ENCODE measurements around the gene PELI3. TPM values are rescaled to one million over a fixed set of nuclear protein-coding genes. Genes with fewer than 3 reads are reported as not detected.

Gene PELI3
- total and polyA plus RNA-seq, 10 of the 15 experiments (the other 5 are each of a cell fraction or from before 2014, with no cell fraction given), result 0.14 to 1.5 (median 0.66) TPM

GRCh38 chr11:66418986-66419308, 47.8 kb upstream of the PELI3 start:
- BruUV-seq (replicated peaks), result no TSS peak
- no peak for TF ChIP-seq EZH2 (IDR thresholded peaks at IDR 0.05; ENCODE audit: borderline replicate concordance, control insufficient read depth, low read depth, low read length)
- TF ChIP-seq ZBTB33 (IDR thresholded peaks at IDR 0.05), result no peak
- no peak for TF ChIP-seq SREBF1 (IDR thresholded peaks at IDR 0.05; ENCODE audit: low read length)
- TF ChIP-seq RELB (IDR thresholded peaks at IDR 0.05; ENCODE audit: low read depth), result no peak
- no peak for TF ChIP-seq SRF (IDR thresholded peaks at IDR 0.05; ENCODE audit: low read depth in 2 of 2, low read length in 2 of 2)
- H3K27ac ChIP-seq (ENCODE audit: control insufficient read depth, insufficient read depth), result no peak overlapping the region
- ChIA-PET SMC1A (ENCODE audit: uncharacterized antibody, unreplicated experiment) (no interaction called here), POLR2A (interaction anchor here (0.5 kb wide), 1 partner anchor 72 kb away, joined by 3 read pairs; no protein-coding TSS in a partner anchor), RAD21 (ENCODE audit: unreplicated experiment) (interaction anchor here (1.0 to 1.7 kb wide), 3 partner anchors 20 to 259 kb away, joined by 3 to 10 read pairs (median 4); partner anchors contain the start of genes DPP3, MRPL11 and RBM4B), CTCF (interaction anchor here (1.5 kb wide), 1 partner anchor 10 kb away, joined by 14 read pairs; no protein-coding TSS in a partner anchor)
- peaks cover 3% of the 10 kb centered on the region; the same call in 1 of the 2 replicates for H3K4me1 ChIP-seq (ENCODE audit: control insufficient read depth, insufficient read depth, low read length)
- no peak overlapping the region for H3K4me3 ChIP-seq
- peaks cover 4% of the 10 kb centered on the region; the same call in 1 of the 2 replicates for H4K20me1 ChIP-seq (ENCODE audit: control insufficient read depth, insufficient read depth)
- in situ Hi-C loops (cut with MboI), result no loop called here
- no peaks in the 10 kb centered on the region for H3K79me2 ChIP-seq (ENCODE audit: control insufficient read depth, insufficient read depth, low read length)
- WGBS (ENCODE audit: insufficient coverage, insufficient replicate concordance, low lambda C conversion rate, missing lambda C conversion rate), result 83% methylated on average over 3 of the region's 3 CpGs
- H3K36me3 ChIP-seq (ENCODE audit: control insufficient read depth in 2 of 2, insufficient read depth in 2 of 2, low read length in 1 of 2), result no peaks in the 10 kb centered on the region
- no peak overlapping the region for H2AFZ ChIP-seq (ENCODE audit: control insufficient read depth, low read depth, low read length)
- DNase-seq (ENCODE audit: low read depth, low spot score), result no peak
- peaks cover 0 to 8% of the 10 kb centered on the region in 2 experiments; a peak in 1 of 4 replicates for H3K27me3 ChIP-seq (replicated peaks in 1 of 2; ENCODE audit: control insufficient read depth in 2 of 2, insufficient read depth in 2 of 2, low read length in 1 of 2)
- no peak for ATAC-seq
- FAIRE-seq, result no peak
- no peak overlapping the region for H3K4me2 ChIP-seq (ENCODE audit: control insufficient read depth, insufficient read depth)
- H3K9me3 ChIP-seq (replicated peaks; ENCODE audit: control insufficient read depth, insufficient read depth, low read length), result no peaks in the 10 kb centered on the region; the same call in 2 of the 3 replicates
- H3K9ac ChIP-seq (ENCODE audit: control insufficient read depth, insufficient read depth, low read length), result no peak overlapping the region
- intact Hi-C loops (cut with micrococcal nuclease; ENCODE audit: unreplicated experiment), result no loop called here

Measured in GM12878 (cell line).